DMS153 treated with DMSO at 0.1 percent for 48 hours (cell line): ENCODE data around the gene SRP14.

ENCODE experiments used
- DNase-seq: peaks from one replicate; lab custom pipeline; 2025; ENCODE audit not compliant: unreplicated experiment; lab: John Stamatoyannopoulos, UW

The SRP14 gene

GRCh38 chr15:39990706-39991105 lies 48.3 kb downstream of the SRP14 start:
- DNase-seq, result no peak

GRCh38 chr15:39987821-39988220 lies 51.2 kb downstream of the SRP14 start:
- DNase-seq, result no peak
